AG04450 (cell line): ENCODE data around the gene CD72. TPM values are rescaled to one million over a fixed set of nuclear protein-coding genes. Genes with fewer than 3 reads are reported as not detected.
"Not testable (repeated sequence)": the region's sequence is repeated elsewhere in the genome, so short reads cannot be mapped to it uniquely, and the experiment has no call there.

Experiments
- CTCF ChIA-PET: fragments of 300-600, 350-600 bp; formaldehyde crosslinking; extraction: SDS; loops from one replicate; lab custom pipeline; 2022; ENCODE audit warnings: antibody characterized with exemption, inconsistent platforms; lab: Charles Lee
- POLR2A ChIA-PET: fragments of 350-600 bp; formaldehyde crosslinking; extraction: SDS; loops from one replicate; lab custom pipeline; 2021; ENCODE audit warnings: antibody characterized with exemption, inconsistent platforms; lab: Yijun Ruan, JAX
- DNase-seq: peaks from one replicate; pipeline ENCODE4 v3.0.0-alpha.2; 2011; ENCODE audit warnings: low read depth, low spot score
- H3K27ac ChIP-seq: one replicate; pipeline ENCODE4 v1.5.1; 2012; ENCODE audit warnings: low read depth, low read length, control low read depth
- H3K27me3 ChIP-seq: one replicate; pipeline ENCODE4 v1.6.0; 2012; ENCODE audit warnings: low read length; ENCODE audit not compliant: control insufficient read depth, insufficient read depth
- H3K4me3 ChIP-seq: 2 replicates; pipeline ENCODE4 v1.5.1; 2011; ENCODE audit warnings: mild to moderate bottlenecking, low read depth, low read length, control low read depth
- H3K9me3 ChIP-seq: 2 replicates; pipeline ENCODE4 v1.5.1; 2012; ENCODE audit warnings: low read length; ENCODE audit not compliant: control insufficient read depth, insufficient read depth
- polyA plus RNA-seq: library from polyadenylated mRNA; depleted of rRNA; stranded (reverse); fragments of >200 nt; gene quantifications from 2 replicates; pipeline ENCODE4 v1.2.3, GENCODE V29; 2011
- TF ChIP-seq, protein P1 (sequence below): IDR thresholded peaks from 2 replicates; pipeline ENCODE4 v1.5.1; 2011; ENCODE audit warnings: low read depth, low read length, control low read depth, inconsistent platforms

CD72 gene
- polyA plus RNA-seq, 1 experiment, result 0.86 TPM

DNA sequence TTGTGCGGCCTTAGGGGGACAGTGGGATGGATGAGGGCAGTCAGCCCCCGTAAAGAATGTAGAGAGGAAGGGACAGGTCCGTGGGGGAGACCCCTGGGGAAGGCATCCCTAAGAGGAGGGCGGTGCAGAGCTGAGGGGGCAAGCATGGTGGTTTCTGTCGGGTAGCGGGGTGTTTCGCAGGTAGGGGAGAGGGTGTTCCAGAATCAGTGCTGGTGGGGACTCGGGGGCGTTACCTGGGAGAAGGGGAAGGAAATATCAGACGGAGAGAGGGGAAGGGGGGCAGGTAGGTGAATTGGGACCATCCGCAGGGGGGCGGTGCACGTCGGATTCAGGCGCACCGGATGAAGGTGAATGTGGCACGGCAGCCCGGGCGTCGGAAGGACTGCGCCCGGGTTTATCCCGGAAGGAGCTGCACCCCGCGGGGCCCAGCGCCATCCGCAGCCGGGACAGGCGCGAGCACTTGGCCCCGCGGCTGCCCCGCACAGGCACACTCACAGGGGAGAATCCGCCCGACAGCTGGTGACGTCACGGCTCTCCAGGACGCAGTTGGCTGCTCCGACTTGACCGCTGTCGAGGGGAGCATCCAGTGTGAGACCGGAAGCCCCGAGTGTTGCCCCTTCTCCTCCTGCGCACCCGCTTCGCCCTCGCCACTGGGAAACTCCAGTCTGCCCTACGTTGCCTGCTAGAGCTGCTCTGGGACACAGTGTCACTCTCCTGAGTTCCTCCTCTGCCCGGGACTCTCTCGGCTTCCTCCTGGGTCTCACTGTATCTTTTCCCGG, 1.3 kb downstream of the CD72 start:
- H3K9me3 ChIP-seq, result no peaks in the 10 kb centered on the region; the same call in 1 of the 2 replicates
- H3K4me3 ChIP-seq, result peak overlapping the region; percentile 48
- H3K27me3 ChIP-seq, result peaks cover 51% of the 10 kb centered on the region
- TF ChIP-seq, protein P1, sequence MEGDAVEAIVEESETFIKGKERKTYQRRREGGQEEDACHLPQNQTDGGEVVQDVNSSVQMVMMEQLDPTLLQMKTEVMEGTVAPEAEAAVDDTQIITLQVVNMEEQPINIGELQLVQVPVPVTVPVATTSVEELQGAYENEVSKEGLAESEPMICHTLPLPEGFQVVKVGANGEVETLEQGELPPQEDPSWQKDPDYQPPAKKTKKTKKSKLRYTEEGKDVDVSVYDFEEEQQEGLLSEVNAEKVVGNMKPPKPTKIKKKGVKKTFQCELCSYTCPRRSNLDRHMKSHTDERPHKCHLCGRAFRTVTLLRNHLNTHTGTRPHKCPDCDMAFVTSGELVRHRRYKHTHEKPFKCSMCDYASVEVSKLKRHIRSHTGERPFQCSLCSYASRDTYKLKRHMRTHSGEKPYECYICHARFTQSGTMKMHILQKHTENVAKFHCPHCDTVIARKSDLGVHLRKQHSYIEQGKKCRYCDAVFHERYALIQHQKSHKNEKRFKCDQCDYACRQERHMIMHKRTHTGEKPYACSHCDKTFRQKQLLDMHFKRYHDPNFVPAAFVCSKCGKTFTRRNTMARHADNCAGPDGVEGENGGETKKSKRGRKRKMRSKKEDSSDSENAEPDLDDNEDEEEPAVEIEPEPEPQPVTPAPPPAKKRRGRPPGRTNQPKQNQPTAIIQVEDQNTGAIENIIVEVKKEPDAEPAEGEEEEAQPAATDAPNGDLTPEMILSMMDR, result no peak
- no peak for DNase-seq
- no peak overlapping the region for H3K27ac ChIP-seq
- POLR2A ChIA-PET, result interaction anchor here (0.5 kb wide), 1 partner anchor 115 kb away, joined by 3 read pairs; the partner anchor contains the start of genes CREB3 and TLN1
- CTCF ChIA-PET, result interaction anchor here (0.6 to 1.9 kb wide), 5 partner anchors 12 to 578 kb away, joined by 3 to 6 read pairs (median 4); no protein-coding TSS in a partner anchor

GRCh38 chr9:35615981-35616680, 2.1 kb downstream of the CD72 start:
- Histone ChIP-seq H3K9me3 (no peaks in the 10 kb centered on the region; the same call in 1 of the 2 replicates), H3K27me3 (peaks cover 45% of the 10 kb centered on the region), H3K27ac (no peak overlapping the region), H3K4me3 (no peak overlapping the region)
- TF ChIP-seq, protein P1, result no peak
- CTCF ChIA-PET, result interaction anchor here (0.7 to 1.9 kb wide), 3 partner anchors 12 to 37 kb away, joined by 5 to 6 read pairs (median 6); no protein-coding TSS in a partner anchor
- DNase-seq, result no peak
- POLR2A ChIA-PET, result interaction anchor here (0.5 kb wide), 1 partner anchor 116 kb away, joined by 3 read pairs; the partner anchor contains the start of genes CREB3 and TLN1

GRCh38 chr9:35612843-35613242, 5.4 kb downstream of the CD72 start:
- ChIA-PET CTCF (interaction anchor here (1.6 to 3.9 kb wide), 3 partner anchors 9 to 33 kb away, joined by 3 to 18 read pairs (median 15); no protein-coding TSS in a partner anchor), POLR2A (no interaction called here)
- no peaks in the 10 kb centered on the region; the same call in 1 of the 2 replicates for H3K9me3 ChIP-seq
- TF ChIP-seq, protein P1, result no peak
- no peak overlapping the region for H3K4me3 ChIP-seq
- H3K27me3 ChIP-seq, result peaks cover 39% of the 10 kb centered on the region
- no peak overlapping the region for H3K27ac ChIP-seq
- no peak for DNase-seq

DNA sequence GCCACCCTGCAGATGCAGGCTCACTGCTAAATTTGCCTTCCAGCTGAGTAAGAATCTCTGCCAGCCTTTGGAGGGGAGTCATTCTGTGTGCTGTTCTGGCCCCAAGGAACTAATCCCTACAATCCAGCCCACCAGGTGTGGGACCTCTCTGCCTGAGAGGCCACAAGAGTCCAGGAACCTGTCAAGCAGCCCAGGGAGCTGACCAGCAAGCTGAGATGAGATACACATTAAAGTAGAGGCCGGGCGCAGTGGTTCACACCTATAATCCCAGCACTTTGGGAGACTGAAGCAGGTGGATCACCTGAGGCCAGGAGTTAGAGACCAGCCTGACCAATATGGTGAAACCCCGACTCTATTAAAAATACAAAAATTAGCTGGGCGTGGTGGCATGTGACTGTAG, 6.1 kb downstream of the CD72 start:
- peaks cover 31% of the 10 kb centered on the region for H3K27me3 ChIP-seq
- CTCF ChIA-PET, result interaction anchor here (1.4 to 3.9 kb wide), 5 partner anchors 8 to 34 kb away, joined by 3 to 18 read pairs (median 7); no protein-coding TSS in a partner anchor
- DNase-seq, H3K4me3 ChIP-seq, POLR2A ChIA-PET, H3K9me3 ChIP-seq, H3K27ac ChIP-seq: not testable (repeated sequence)

DNA sequence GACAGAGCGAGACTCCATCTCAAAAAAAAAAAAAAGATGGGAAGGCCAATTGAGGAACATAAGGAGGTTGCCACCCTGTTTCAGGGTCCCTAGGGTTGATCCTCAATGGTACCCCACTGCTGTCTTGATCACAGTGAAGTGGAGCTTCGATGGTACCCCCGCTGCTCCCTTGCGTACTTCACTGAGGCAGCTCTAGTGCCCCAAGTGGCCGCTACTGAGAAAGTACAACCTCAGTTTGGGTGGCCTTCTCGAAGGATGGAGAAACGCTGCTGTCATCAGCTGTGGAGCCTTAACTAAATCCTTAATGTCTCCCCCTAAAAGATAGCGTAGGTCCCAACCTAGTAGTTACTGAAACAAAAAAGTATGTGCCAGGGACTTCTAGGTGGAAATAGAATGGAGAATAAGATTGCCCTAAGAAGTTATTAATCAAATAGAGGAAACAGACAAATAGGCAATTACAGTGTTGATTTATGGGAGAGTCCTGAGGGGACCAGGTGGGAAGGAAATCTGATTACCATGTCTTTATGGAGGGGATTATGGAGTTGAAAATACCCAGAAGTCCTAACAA, 6.9 kb downstream of the CD72 start:
- no peak for DNase-seq
- POLR2A ChIA-PET, result interaction anchor here (0.7 kb wide), 1 partner anchor 46 kb away, joined by 6 read pairs; the partner anchor contains the start of gene RMRP
- CTCF ChIA-PET, result interaction anchor here (0.6 to 3.9 kb wide), 8 partner anchors 8 to 432 kb away, joined by 3 to 18 read pairs (median 4); no protein-coding TSS in a partner anchor
- Histone ChIP-seq H3K9me3 (no peaks in the 10 kb centered on the region; the same call in 1 of the 2 replicates), H3K4me3 (no peak overlapping the region), H3K27ac (no peak overlapping the region), H3K27me3 (peaks cover 23% of the 10 kb centered on the region)
- TF ChIP-seq, protein P1, result peak; percentile 70
